ENCODE measurements around the gene PAGR1. TPM values are rescaled to one million over a fixed set of nuclear protein-coding genes. Genes with fewer than 3 reads are reported as not detected.

PAGR1 gene
- total and polyA plus RNA-seq, 9 of the 15 experiments (the other 6 are each of a cell fraction or from before 2014, with no cell fraction given), result 1.4 to 58.2 (median 16.8) TPM

DNA sequence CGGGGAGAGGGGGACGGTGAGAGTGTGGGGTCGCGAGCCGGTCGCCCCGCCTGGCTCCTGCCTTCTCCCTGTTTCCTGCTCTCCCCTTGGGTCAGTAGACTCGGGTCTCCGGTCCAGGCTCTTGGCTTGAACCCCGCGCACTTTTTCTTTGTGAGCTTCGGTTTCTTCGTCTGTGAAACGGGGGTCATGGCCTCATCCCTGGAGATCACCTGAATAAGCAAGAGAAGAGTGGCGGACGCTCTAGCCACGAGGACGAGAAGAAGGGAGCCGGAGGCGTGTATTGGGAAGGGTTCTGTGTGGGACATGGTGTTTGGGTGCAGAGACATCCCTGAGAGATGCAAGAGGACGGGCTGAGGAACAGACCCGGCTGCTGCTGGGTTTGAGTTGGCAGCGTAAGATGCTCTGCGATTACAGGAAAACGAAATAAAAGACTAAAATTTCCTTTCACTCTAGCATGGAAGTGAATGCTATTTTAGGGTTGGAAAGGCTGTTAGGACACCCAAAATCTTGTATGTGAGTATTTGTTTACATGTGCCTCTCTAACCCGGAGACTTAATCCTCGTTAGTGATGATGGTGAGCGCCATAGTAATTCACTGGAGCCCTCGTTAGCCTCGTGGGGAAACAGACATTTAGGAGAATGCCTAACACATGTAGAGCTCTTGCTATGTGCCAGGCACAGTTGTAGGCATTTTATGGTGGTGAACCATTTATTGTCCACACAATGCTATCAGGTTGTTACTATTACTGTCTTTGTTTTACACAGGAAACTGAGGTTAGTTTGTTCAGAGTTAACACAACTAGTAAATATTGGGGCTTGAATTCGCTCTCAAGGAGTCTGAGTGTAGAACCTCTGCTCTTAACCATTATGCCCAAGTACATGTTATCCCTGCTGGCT lies 24.8 kb upstream of the PAGR1 start (continued):
- TF ChIP-seq, protein P1, sequence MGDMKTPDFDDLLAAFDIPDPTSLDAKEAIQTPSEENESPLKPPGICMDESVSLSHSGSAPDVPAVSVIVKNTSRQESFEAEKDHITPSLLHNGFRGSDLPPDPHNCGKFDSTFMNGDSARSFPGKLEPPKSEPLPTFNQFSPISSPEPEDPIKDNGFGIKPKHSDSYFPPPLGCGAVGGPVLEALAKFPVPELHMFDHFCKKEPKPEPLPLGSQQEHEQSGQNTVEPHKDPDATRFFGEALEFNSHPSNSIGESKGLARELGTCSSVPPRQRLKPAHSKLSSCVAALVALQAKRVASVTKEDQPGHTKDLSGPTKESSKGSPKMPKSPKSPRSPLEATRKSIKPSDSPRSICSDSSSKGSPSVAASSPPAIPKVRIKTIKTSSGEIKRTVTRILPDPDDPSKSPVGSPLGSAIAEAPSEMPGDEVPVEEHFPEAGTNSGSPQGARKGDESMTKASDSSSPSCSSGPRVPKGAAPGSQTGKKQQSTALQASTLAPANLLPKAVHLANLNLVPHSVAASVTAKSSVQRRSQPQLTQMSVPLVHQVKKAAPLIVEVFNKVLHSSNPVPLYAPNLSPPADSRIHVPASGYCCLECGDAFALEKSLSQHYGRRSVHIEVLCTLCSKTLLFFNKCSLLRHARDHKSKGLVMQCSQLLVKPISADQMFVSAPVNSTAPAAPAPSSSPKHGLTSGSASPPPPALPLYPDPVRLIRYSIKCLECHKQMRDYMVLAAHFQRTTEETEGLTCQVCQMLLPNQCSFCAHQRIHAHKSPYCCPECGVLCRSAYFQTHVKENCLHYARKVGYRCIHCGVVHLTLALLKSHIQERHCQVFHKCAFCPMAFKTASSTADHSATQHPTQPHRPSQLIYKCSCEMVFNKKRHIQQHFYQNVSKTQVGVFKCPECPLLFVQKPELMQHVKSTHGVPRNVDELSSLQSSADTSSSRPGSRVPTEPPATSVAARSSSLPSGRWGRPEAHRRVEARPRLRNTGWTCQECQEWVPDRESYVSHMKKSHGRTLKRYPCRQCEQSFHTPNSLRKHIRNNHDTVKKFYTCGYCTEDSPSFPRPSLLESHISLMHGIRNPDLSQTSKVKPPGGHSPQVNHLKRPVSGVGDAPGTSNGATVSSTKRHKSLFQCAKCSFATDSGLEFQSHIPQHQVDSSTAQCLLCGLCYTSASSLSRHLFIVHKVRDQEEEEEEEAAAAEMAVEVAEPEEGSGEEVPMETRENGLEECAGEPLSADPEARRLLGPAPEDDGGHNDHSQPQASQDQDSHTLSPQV (IDR thresholded peaks at IDR 0.05), result no peak
- 0 out of 2 replicates have a peak, but pooled peaks have one; percentile 41 for TF ChIP-seq FOXK1 (CRISPR knock-in tag; IDR thresholded peaks at IDR 0.05; ENCODE audit: borderline replicate concordance)
- no peak for TF ChIP-seq NFATC3 (IDR thresholded peaks at IDR 0.05)
- TF ChIP-seq, protein P2, sequence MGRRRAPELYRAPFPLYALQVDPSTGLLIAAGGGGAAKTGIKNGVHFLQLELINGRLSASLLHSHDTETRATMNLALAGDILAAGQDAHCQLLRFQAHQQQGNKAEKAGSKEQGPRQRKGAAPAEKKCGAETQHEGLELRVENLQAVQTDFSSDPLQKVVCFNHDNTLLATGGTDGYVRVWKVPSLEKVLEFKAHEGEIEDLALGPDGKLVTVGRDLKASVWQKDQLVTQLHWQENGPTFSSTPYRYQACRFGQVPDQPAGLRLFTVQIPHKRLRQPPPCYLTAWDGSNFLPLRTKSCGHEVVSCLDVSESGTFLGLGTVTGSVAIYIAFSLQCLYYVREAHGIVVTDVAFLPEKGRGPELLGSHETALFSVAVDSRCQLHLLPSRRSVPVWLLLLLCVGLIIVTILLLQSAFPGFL (CRISPR knock-in tag; IDR thresholded peaks at IDR 0.05), result no peak
- no peak for TF ChIP-seq ZBTB8A (IDR thresholded peaks at IDR 0.05; ENCODE audit: partially characterized antibody)
- no peak for TF ChIP-seq ZNF589 (CRISPR knock-in tag; IDR thresholded peaks at IDR 0.05; ENCODE audit: low read depth)
- TF ChIP-seq, protein P3, sequence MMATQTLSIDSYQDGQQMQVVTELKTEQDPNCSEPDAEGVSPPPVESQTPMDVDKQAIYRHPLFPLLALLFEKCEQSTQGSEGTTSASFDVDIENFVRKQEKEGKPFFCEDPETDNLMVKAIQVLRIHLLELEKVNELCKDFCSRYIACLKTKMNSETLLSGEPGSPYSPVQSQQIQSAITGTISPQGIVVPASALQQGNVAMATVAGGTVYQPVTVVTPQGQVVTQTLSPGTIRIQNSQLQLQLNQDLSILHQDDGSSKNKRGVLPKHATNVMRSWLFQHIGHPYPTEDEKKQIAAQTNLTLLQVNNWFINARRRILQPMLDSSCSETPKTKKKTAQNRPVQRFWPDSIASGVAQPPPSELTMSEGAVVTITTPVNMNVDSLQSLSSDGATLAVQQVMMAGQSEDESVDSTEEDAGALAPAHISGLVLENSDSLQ (IDR thresholded peaks at IDR 0.05), result no peak
- TF ChIP-seq HLTF (IDR thresholded peaks at IDR 0.05), result no peak
- TF ChIP-seq, protein P4, sequence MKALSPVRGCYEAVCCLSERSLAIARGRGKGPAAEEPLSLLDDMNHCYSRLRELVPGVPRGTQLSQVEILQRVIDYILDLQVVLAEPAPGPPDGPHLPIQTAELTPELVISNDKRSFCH (CRISPR knock-in tag; IDR thresholded peaks at IDR 0.05), result no peak
- TF ChIP-seq, protein P4 (tag; IDR thresholded peaks at IDR 0.05), result no peak
- TF ChIP-seq, protein P5, sequence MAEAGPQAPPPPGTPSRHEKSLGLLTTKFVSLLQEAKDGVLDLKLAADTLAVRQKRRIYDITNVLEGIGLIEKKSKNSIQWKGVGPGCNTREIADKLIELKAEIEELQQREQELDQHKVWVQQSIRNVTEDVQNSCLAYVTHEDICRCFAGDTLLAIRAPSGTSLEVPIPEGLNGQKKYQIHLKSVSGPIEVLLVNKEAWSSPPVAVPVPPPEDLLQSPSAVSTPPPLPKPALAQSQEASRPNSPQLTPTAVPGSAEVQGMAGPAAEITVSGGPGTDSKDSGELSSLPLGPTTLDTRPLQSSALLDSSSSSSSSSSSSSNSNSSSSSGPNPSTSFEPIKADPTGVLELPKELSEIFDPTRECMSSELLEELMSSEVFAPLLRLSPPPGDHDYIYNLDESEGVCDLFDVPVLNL (CRISPR knock-in tag; IDR thresholded peaks at IDR 0.05; ENCODE audit: low read depth), result no peak

Data from K562 (cell line).